ENCODE data around the gene SPDYE1.

Gene SPDYE1

DNA sequence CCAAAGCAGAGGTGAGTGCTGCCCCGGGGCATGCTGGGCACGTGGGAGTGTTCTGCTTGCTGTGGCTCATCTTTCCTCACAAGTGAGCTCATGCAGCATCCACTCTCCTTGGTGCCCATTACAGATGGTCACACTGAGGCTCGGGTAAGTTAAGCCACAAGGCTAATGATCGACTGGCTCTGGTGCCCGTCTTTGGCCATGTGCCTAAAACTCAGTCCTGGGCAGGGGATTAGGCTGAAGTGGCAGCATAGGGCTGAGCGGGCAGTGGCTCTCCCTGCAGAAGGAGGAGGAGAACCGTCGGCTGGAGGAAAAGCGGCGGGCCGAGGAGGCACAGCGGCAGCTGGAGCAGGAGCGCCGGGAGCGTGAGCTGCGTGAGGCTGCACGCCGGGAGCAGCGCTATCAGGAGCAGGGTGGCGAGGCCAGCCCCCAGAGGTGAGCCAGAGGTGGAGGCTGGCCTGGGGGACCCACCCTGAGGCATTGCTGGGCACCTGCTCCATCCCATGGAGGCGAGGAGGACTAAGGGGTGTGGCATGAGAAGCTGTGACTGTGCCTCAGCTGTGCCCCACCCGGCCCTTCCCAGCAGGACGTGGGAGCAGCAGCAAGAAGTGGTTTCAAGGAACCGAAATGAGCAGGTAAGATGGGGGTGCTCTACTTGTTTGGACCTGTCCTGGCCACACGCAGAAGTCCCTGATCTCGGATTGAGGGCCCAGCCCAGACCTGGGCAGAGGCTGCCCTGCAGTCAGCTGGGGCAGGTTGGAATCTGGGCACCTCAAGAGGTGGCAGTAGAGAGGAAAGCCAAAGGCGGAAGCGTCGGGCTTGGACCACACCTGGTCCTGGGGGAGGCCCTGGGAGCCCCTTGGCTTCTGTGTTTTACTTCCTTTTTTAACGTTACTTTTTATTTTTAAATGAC lies 60.4 kb downstream of the SPDYE1 start:
- Histone ChIP-seq H3K27me3 (ENCODE audit: control insufficient read depth, insufficient read depth, low read length) (no peaks in the 10 kb centered on the region), H3K4me3 (ENCODE audit: low read depth, low read length) (no peak overlapping the region), H3K4me1 (peaks cover 3% of the 10 kb centered on the region), H3K4me2 (ENCODE audit: low read length) (no peak overlapping the region), H3K9ac (no peak overlapping the region), H3K36me3 (ENCODE audit: control insufficient read depth, insufficient read depth, low read length) (no peaks in the 10 kb centered on the region), H2AFZ (no peak overlapping the region), H3K27ac (no peak overlapping the region), H3K79me2 (no peaks in the 10 kb centered on the region), H3K9me3 (ENCODE audit: control insufficient read depth, low read length) (no peaks in the 10 kb centered on the region)
- TF ChIP-seq, protein P1, sequence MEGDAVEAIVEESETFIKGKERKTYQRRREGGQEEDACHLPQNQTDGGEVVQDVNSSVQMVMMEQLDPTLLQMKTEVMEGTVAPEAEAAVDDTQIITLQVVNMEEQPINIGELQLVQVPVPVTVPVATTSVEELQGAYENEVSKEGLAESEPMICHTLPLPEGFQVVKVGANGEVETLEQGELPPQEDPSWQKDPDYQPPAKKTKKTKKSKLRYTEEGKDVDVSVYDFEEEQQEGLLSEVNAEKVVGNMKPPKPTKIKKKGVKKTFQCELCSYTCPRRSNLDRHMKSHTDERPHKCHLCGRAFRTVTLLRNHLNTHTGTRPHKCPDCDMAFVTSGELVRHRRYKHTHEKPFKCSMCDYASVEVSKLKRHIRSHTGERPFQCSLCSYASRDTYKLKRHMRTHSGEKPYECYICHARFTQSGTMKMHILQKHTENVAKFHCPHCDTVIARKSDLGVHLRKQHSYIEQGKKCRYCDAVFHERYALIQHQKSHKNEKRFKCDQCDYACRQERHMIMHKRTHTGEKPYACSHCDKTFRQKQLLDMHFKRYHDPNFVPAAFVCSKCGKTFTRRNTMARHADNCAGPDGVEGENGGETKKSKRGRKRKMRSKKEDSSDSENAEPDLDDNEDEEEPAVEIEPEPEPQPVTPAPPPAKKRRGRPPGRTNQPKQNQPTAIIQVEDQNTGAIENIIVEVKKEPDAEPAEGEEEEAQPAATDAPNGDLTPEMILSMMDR (IDR thresholded peaks at IDR 0.05), result no peak

DNA sequence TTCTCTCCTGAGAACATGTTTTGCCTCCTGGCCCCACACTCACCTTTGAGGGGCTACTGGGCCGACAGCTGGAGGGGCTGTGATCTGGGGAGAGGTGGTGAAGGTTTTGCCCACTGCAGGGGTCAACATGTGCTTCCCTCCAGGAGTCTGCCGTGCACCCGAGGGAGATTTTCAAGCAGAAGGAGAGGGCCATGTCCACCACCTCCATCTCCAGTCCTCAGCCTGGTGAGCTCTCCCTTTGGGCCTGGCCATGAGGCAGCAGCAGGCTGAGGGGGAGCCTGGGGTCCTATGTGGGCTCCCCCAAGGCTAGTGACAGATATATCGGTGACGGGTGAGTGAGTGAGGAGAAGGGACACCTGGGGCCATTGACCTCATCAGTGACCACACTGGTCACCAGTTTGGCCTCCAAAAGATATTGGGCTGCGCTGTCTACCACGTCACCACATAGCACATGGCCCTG lies 61.1 kb downstream of the SPDYE1 start:
- Histone ChIP-seq H3K9ac (no peak overlapping the region), H3K27ac (no peak overlapping the region), H3K4me3 (ENCODE audit: low read depth, low read length) (no peak overlapping the region), H3K4me1 (peaks cover 3% of the 10 kb centered on the region), H3K79me2 (no peaks in the 10 kb centered on the region), H2AFZ (no peak overlapping the region), H3K9me3 (ENCODE audit: control insufficient read depth, low read length) (no peaks in the 10 kb centered on the region), H3K27me3 (ENCODE audit: control insufficient read depth, insufficient read depth, low read length) (no peaks in the 10 kb centered on the region), H3K36me3 (ENCODE audit: control insufficient read depth, insufficient read depth, low read length) (no peaks in the 10 kb centered on the region), H3K4me2 (ENCODE audit: low read length) (no peak overlapping the region)
- TF ChIP-seq, protein P1 (IDR thresholded peaks at IDR 0.05), result no peak

DNA sequence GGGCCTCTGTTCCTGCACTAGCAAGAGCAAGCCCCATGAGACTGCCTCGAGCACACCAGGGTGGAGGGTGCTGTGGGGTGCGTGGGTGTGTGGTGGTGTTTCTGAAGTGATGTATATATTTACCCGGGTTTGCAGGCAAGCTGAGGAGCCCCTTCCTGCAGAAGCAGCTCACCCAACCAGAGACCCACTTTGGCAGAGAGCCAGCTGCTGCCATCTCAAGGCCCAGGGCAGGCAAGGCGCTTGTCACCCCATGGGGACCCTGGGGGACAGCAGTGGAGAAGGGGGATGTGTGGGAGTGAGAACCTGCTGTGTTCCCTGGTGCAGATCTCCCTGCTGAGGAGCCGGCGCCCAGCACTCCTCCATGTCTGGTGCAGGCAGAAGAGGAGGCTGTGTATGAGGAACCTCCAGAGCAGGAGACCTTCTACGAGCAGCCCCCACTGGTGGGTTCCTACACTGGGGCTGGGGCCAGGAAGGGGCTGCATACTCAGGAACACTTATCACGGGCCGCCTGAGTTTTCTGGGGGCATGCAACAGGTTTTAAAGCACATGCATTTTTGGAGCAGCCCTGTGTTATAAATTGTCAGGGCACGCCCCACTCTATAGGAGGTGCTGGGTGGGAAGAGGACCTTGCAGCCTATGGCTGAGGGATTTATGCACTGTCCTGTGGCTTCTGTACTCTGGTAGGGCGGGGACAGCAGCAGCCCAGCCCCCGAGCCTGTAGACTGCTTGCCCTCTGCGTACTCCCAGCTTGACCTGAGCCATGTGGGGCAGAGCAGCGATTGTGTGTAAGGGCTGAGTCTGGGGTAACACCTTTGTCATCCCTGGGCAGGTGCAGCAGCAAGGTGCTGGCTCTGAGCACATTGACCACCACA lies 61.8 kb downstream of the SPDYE1 start:
- Histone ChIP-seq H3K4me2 (ENCODE audit: low read length) (no peak overlapping the region), H3K4me1 (peaks cover 3% of the 10 kb centered on the region), H3K9ac (no peak overlapping the region), H3K9me3 (ENCODE audit: control insufficient read depth, low read length) (no peaks in the 10 kb centered on the region), H3K4me3 (ENCODE audit: low read depth, low read length) (no peak overlapping the region), H3K27ac (no peak overlapping the region), H3K27me3 (ENCODE audit: control insufficient read depth, insufficient read depth, low read length) (no peaks in the 10 kb centered on the region), H2AFZ (no peak overlapping the region), H3K79me2 (no peaks in the 10 kb centered on the region), H3K36me3 (ENCODE audit: control insufficient read depth, insufficient read depth, low read length) (no peaks in the 10 kb centered on the region)
- TF ChIP-seq, protein P1 (IDR thresholded peaks at IDR 0.05), result no peak
